NCI-H1105 treated with DMSO at 0.1 percent for 48 hours (cell line): ENCODE data around the gene PTH1R.

Experiments
- DNase-seq: peaks from one replicate; lab custom pipeline; 2025; lab: John Stamatoyannopoulos, UW

PTH1R gene

DNA sequence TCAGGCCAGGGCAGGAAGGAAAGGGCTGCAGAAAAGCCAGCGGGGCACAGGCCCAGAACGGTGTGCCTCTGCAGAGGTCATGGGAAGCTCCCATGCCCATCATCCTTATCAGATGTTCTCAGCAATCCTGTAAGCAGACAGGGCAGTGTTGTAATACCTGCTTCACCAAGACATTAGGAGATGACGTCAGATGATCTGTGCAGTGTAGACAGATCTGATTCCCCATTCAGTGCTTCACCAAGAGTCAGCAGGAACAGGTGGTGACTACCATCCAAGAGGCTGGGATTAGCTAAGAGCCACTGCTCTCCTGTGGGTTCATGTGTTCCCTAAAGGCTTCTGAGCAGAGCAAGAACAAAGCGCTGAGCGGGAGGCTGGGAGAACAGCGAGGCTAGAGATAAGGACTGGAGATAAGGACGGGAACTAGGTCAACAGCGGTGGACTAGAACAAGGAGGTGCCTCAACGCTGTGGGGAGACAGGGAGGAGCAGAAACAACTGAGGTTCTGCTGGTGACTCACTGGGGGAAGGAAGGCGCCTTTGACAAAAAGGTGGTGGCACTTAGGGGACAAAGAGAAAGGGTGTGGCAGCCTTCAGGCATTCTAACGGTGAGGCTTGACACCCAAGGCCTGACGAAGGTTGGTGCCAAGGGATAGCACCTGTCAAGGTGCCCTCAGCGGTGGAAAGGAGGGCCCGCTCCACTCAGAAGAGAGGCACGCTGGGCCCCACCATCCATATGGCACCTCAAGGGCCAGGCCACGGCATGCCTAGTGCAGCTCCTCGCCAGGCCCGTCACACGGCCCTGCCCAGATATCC is 70.7 kb downstream of the PTH1R start:
- DNase-seq: no peak

DNA sequence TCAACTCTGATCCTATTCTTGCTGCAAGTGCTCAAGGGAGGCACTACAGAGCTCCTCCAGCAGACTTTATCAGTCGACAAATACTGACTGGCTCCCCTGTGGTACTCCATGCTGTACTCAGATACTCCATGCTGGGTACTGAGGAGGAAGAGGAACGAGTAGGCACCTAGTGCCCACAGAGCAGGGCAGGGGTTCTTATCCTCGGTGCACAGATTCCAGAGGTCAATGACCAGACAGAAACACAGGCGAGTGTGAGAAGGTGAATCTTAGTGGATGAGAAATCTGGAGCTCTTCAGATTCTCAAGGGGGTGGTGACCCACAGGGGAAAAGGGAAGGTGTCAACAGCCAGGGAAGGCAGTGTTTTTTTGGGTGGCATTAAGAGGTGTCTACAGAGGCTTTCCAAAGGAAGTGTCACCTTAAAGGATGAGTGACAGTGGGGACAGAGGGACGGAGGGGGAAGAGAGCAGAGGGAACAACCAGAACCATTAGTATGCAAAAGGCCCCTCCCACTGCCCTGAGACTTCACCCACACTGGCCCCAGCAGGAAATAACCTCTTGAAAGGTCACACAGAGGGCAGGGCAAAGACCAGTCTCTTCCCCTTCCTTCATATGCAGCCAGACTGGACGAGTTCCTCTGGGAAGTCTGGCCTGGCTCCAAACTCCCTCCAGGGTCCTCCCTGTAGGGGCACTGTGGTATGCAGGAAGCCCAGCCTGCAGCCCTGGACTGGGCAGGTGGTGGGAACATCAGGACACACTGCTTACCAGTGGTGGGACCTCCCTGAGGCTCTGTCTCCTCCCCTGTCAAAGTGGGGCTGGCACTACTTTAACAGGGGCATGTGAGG is 71.5 kb downstream of the PTH1R start:
- DNase-seq: no peak

DNA sequence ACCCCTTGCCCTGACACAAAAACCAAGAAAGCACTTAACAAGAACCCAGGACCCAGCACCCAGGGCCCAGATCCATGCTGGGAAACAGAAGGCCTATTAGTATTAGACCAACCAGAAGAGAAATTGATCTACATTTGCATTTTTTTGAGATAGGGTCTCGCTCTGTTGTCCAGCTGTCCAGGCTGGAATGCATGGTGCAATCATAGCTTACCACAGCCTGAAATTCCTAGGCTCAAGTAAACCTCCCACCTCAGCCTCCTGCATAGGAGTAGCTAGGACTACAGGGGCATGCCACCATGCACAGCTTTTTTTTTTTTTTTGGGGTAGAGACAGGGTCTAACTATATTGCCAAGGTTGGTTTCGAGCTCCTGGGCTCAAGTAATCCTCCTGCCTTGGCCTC is 72.7 kb downstream of the PTH1R start:
- no peak for DNase-seq

DNA sequence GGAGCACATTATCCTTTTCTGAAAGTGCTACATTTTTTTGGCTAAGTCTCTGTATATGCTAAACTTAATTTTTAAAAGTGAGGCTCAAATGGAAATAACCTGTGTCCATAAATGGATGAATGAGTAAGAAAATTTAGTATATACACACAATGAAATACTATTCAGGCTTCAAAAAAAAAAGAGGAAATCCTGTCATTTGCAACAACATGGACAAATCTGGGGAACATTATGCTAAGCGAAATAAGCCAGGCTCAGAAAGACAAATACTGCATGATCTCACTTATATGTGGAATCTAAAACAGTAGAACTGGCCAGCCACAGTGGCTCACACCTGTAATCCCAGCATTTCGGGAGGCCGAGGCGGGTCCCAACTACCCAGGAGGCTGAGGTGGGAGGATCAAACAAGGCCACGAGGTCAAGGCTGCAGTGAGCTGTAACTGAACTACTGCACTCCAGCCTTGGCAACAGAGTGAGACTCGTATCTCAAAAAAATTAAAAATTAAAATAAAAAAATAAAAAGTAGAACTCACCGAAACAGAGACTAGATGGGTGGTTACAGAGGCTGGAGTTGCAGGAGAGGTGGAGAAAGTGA is 73.2 kb downstream of the PTH1R start:
- no peak for DNase-seq

DNA sequence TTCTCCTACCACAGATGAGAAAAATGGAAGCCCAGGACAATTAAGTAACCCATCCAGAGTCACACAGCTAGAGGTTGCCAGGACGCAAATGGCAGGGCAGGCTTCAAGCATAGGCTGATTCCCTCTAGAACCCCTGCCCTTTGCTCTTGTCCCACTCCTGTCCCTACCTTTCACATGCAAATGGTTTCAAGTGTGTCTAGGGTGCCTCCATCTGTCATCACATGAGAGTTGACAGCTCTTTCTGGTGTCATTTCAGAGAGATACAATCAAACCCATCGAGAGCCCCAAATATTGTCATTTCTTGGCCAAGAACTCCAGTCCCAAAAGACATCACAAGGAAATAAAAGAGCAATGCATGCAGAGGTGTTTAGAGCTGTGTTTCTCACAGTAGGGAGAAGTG is 75.3 kb downstream of the PTH1R start:
- DNase-seq: no peak
